Skeletal muscle satellite cell (primary cell): ENCODE measurements around the gene TTC33. TPM values are rescaled to one million over a fixed set of nuclear protein-coding genes. Genes with fewer than 3 reads are reported as not detected.
"Not testable (repeated sequence)": the region's sequence is repeated elsewhere in the genome, so short reads cannot be mapped to it uniquely, and the experiment has no call there.

Experiments
- H3K27me3 ChIP-seq: 2 replicates; pipeline ENCODE4 v1.7.0; 2013; ENCODE audit warnings: low read length; ENCODE audit not compliant: control insufficient read depth, insufficient read depth
- H3K36me3 ChIP-seq: 2 replicates; pipeline ENCODE4 v1.7.0; 2013; ENCODE audit warnings: mild to moderate bottlenecking, control low read depth, low read length; ENCODE audit not compliant: insufficient read depth
- H3K4me1 ChIP-seq: 2 replicates; pipeline ENCODE4 v1.7.0; 2013; ENCODE audit warnings: low read length; ENCODE audit not compliant: control insufficient read depth, insufficient read depth
- H3K4me2 ChIP-seq: 2 replicates; pipeline ENCODE4 v1.7.0; 2013; ENCODE audit warnings: mild to moderate bottlenecking, low read length
- H3K4me3 ChIP-seq: 2 replicates; pipeline ENCODE4 v1.7.0; 2013; ENCODE audit warnings: low read length
- H3K9ac ChIP-seq: 2 replicates; pipeline ENCODE4 v1.7.0; 2013; ENCODE audit warnings: mild to moderate bottlenecking, low read depth, low read length, moderate library complexity
- H3K9me3 ChIP-seq: replicated peaks from 2 replicates; pipeline ENCODE4 v1.7.0; 2013; ENCODE audit warnings: mild to moderate bottlenecking, control low read depth, low read length
- total RNA-seq: library from RNA; depleted of rRNA; stranded (reverse); fragments of >200 nt; gene quantifications from 2 replicates; pipeline ENCODE4 v1.2.3, GENCODE V29; 2012; rRNA removed

Gene TTC33
- 8.1 and 10.6 TPM in 2 replicates for total RNA-seq

DNA sequence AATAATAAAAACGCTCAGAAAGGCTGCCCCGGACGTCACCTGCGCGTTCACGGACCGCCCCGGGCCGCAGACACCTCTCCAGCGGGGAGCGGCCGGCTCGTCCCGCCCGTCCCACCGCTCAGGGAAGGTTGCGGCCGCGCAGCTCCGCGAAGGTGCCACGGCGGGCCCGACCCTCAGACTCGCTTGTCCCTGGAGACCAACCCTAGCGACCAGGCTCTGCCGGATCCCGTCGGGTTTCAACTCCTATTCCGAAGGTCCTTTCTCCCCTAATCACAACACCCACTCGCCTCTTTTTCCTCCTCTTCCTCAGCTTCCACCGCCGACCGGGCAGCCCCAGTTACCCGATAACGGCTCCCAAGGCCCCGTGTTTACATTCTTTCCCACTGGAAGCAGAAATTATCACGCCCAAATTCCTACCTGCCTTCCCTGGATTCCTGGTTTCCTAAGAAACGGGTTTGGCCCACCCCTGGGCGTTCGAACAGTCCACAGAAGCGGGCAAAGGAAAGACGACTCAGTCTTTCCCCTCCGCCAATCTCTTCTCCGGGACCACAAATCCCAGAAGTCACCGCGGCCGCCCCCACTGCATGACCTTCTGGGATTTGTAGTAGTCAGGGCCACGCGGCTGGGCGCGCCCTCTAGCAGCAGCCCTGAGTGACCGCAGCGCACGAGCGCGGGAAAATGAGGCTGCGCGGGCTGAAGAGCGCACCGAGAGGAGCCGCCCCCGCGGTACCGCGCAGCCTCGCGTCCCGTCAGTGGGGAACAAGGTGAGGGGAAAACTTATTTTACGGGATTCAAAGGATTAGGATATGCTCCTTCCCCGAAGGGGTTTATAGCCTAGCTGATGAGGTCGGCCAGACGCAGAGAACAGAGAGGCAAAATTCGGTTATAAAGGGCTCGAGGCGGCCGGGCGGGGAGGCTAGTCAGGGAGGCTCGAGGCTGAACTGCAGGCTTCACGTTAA lies at the start of gene TTC33:
Gene TTC33, minus strand, starts transcription at position 555 of the 959 bp plus-strand sequence. CDS start 8,943 bp downstream, outside the sequence.
- H3K9me3 ChIP-seq, result no peaks in the 10 kb centered on the region
- peaks cover 12% of the 10 kb centered on the region for H3K4me1 ChIP-seq
- H3K9ac ChIP-seq, result peak within 1 kb of the TSS; percentile 92
- H3K4me2 ChIP-seq, result peak within 1 kb of the TSS; percentile 90
- H3K36me3 ChIP-seq, result peaks cover 17% of the 10 kb centered on the region
- H3K27me3 ChIP-seq, result no peaks in the 10 kb centered on the region
- peak within 1 kb of the TSS; percentile 85 for H3K4me3 ChIP-seq

- Histone ChIP-seq H3K9ac (no peak overlapping the region), H3K4me1 (peaks cover 11% of the 10 kb centered on the region), H3K4me3 (no peak overlapping the region), H3K4me2 (no peak overlapping the region), H3K9me3 (no peaks in the 10 kb centered on the region), H3K27me3 (no peaks in the 10 kb centered on the region), H3K36me3 (no peaks in the 10 kb centered on the region)
Measured at GRCh38 chr5:40801771-40802562, 46.2 kb upstream of the TTC33 start.

DNA sequence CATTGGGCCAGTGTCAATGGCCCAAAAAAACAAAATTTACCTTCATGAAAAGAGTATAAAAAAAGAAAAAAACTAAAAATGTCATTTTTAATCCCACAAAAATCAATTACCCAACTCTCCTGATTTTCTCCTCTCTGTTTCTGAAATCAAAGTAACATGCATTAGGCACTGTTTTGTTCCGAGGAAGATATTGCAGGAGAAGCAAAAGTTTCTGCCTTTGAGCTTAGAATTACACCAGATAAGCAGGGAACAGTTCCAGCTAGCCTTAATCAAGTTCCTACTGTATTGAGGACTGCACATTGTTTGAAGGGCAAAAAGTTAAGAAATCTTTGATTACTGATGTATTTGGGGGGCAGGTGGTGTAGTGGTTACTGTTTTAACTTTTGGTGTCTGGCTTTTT lies 43.5 kb upstream of the TTC33 start:
- H3K4me2 ChIP-seq, result peak overlapping the region; percentile 99
- H3K9ac ChIP-seq, result peak overlapping the region; percentile 87
- no peaks in the 10 kb centered on the region for H3K36me3 ChIP-seq
- peak overlapping the region; percentile 100 for H3K4me3 ChIP-seq
- H3K9me3 ChIP-seq, result no peaks in the 10 kb centered on the region
- H3K4me1 ChIP-seq, result peaks cover 18% of the 10 kb centered on the region
- no peaks in the 10 kb centered on the region for H3K27me3 ChIP-seq

GRCh38 chr5:40798801-40799210 lies 43.0 kb upstream of the TTC33 start:
- peak overlapping the region; percentile 87 for H3K9ac ChIP-seq
- peaks cover 18% of the 10 kb centered on the region for H3K4me1 ChIP-seq
- H3K27me3 ChIP-seq, result no peaks in the 10 kb centered on the region
- H3K36me3 ChIP-seq, result no peaks in the 10 kb centered on the region
- H3K9me3 ChIP-seq, result no peaks in the 10 kb centered on the region
- H3K4me3 ChIP-seq, result peak overlapping the region; percentile 100
- H3K4me2 ChIP-seq, result peak overlapping the region; percentile 99

DNA sequence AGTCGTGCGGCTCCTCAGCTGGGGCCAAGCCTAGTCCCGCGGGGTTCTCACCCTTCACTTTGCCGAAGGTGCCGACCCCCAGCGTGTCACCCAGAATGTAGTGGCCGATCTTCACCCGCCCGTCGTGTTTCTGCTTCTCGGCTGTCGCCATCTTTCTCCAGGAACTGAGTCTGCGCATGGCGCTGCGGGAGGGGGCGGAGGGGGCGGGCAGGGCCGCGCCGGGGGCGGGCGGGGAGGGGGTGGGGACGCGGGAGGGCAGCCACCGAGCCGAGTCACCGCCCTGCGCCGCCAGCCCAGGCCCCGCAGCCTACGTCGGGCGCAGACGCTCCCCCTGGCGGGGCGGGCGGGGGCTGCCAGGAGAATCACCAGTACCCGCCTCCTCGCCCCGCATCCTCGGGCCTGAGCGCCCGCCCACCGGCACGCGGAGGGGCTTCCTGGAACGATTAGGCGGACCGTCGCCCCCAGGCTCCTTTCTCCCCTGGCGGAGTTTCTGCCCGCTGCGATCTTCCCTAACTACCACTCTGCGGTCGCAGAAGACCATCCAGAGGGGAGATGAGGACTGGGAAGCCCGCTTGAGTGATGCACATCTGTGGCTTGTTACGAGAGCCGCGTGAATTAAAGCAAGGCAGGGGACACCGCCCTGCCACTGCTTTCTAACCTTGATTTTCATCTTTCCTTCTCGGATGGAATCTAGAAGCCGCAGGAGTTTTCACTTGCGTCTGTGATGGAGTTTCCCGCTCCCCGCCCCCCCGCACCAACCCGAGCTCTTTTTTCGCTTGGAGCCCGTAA lies 42.4 kb upstream of the TTC33 start, which contains the start of gene PRKAA1:
Gene PRKAA1, minus strand, starts transcription at position 363 of the 789 bp plus-strand sequence. Its CDS starts 185 bp downstream, at position 178.
- H3K36me3 ChIP-seq, result no peaks in the 10 kb centered on the region
- H3K9ac ChIP-seq, result peak within 1 kb of the TSS; percentile 92
- H3K27me3 ChIP-seq, result no peaks in the 10 kb centered on the region
- peak within 1 kb of the TSS; percentile 99 for H3K4me2 ChIP-seq
- no peaks in the 10 kb centered on the region for H3K9me3 ChIP-seq
- peaks cover 18% of the 10 kb centered on the region for H3K4me1 ChIP-seq
- peak within 1 kb of the TSS; percentile 100 for H3K4me3 ChIP-seq

DNA sequence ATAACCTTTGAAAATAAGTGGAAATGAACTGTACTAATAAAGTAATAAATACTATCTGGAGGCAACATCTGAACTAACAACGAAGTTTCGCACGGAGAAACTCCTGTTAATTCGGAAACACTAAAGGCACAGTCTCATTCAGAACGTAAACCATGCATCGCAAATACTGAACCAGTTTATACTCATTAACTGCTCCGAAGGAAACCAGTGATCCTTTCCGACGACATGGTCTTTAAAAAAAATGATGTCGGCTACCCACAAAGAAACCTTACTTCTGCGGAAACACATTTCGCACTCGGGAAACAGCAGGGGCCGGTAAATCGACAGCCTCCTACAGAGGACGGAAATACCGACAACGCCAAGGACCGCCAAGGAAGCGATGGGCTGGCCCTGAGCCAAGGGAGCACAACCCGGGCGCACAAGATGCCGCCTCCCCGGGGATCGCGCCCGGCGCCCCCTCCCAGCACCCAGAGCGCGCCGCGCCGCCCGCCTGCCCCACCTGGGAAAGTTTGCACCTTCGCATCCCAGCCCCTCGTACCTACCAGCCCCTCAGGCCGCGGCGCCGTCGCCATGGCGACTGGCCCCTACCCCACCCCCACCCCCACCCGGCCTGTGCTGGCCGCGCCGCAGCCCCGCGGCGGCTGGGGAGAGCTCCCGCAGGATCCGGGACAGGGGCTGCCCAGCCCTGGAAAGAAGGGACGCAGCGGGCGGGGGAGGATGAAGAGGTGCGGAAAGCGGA lies 41.7 kb upstream of the TTC33 start:
- Histone ChIP-seq H3K9me3 (no peaks in the 10 kb centered on the region), H3K27me3 (no peaks in the 10 kb centered on the region), H3K36me3 (no peaks in the 10 kb centered on the region), H3K4me1 (peaks cover 18% of the 10 kb centered on the region), H3K4me2 (peak overlapping the region; percentile 89), H3K9ac (peak overlapping the region; percentile 92), H3K4me3 (peak overlapping the region; percentile 100)

DNA sequence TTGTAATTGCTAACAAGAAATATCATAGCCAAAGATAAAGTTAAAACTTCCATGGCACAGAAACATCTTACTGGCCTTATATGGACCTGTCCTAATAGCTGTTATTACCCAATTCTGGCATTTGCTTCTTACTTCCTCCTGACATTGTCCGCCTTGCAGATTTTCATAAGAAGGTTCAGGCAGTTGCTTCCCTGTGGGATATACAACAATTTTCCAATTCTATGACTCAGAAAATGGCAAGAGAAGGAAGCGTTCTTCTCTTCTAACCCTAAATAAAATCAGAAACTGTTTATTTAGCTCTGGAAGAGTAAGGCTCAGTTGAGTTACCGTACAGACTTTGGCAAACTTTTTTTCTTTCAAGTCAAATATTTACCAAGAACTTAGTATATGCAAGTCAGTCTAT lies 40.7 kb upstream of the TTC33 start:
- H3K9ac ChIP-seq, result peak overlapping the region; percentile 92

GRCh38 chr5:40794877-40795276 lies 39.1 kb upstream of the TTC33 start:
- not testable (repeated sequence) for H3K4me2 ChIP-seq, H3K36me3 ChIP-seq, H3K9me3 ChIP-seq, H3K9ac ChIP-seq, H3K27me3 ChIP-seq, H3K4me3 ChIP-seq
- H3K4me1 ChIP-seq, result peaks cover 30% of the 10 kb centered on the region

More for the DNA sequence above, 40.7 kb upstream of the TTC33 start:
- peak overlapping the region; percentile 89 for H3K4me2 ChIP-seq
- peaks cover 24% of the 10 kb centered on the region for H3K4me1 ChIP-seq
- H3K36me3 ChIP-seq, result no peaks in the 10 kb centered on the region
- no peaks in the 10 kb centered on the region for H3K27me3 ChIP-seq
- no peaks in the 10 kb centered on the region for H3K9me3 ChIP-seq
- H3K4me3 ChIP-seq, result peak overlapping the region; percentile 100

- H3K4me3 ChIP-seq, H3K9me3 ChIP-seq, H3K9ac ChIP-seq, H3K27me3 ChIP-seq, H3K36me3 ChIP-seq, H3K4me2 ChIP-seq: not testable (repeated sequence)
- peaks cover 24% of the 10 kb centered on the region for H3K4me1 ChIP-seq
Measured at GRCh38 chr5:40794340-40794739, 38.6 kb upstream of the TTC33 start.

GRCh38 chr5:40792691-40793090 lies 36.9 kb upstream of the TTC33 start:
- not testable (repeated sequence) for H3K9ac ChIP-seq, H3K36me3 ChIP-seq, H3K4me2 ChIP-seq, H3K4me3 ChIP-seq, H3K27me3 ChIP-seq, H3K9me3 ChIP-seq
- H3K4me1 ChIP-seq, result peaks cover 22% of the 10 kb centered on the region
